GM21381 (cell line): ENCODE measurements around the gene SV2B.

Experiments
- ATAC-seq: cut with Tn5 transposase; IDR thresholded peaks from one replicate; pipeline ENCODE4 v1.9.1; 2021; ENCODE audit warnings: mild to moderate bottlenecking, moderate library complexity; ENCODE audit not compliant: unreplicated experiment

The SV2B gene

DNA sequence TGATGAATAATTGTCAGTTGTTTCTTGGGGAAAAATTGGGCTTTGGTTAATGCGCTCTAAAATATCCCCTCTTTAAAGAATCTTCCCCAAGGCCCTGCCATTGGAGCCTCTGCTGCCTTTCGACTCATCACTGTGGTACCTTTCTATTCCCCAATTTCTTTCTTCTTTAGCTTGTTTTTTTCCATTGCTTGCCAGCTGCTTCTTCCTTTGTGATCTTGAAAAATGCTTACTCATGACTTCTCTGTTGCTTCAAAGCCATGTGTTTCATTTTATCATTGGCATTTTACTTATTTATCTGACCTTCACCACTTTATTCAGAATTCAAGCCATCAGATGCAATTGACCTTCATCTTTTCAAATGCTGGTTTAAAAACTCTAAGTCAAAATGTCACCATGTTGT is 84.4 kb downstream of the SV2B start:
- ATAC-seq = no peak

- ATAC-seq = no peak
Observed at GRCh38 chr15:91186904-91187656, 87.0 kb downstream of the SV2B start.

- ATAC-seq = no peak
Observed at GRCh38 chr15:91192285-91192684, 92.2 kb downstream of the SV2B start.

GRCh38 chr15:91192690-91193377 is 92.8 kb downstream of the SV2B start:
- ATAC-seq = no peak

DNA sequence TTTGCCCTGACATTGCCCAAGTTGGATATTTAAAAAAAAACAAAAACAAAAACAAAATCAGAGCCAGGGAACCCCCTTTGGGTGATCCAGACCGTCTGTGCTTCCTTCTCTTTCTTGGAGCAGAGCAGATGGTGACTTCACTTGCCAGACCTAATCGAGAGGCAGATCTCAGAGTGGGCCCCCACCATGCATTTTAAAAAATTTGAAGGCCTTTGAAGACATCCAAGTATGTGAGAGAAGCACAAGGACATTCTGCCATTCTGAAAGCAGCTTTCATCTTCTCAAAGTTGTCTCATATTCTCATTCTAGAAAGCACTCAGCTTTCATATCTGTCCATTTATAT is 93.3 kb downstream of the SV2B start:
- no peak for ATAC-seq

GRCh38 chr15:91196127-91196526 is 96.1 kb downstream of the SV2B start:
- ATAC-seq = no peak

DNA sequence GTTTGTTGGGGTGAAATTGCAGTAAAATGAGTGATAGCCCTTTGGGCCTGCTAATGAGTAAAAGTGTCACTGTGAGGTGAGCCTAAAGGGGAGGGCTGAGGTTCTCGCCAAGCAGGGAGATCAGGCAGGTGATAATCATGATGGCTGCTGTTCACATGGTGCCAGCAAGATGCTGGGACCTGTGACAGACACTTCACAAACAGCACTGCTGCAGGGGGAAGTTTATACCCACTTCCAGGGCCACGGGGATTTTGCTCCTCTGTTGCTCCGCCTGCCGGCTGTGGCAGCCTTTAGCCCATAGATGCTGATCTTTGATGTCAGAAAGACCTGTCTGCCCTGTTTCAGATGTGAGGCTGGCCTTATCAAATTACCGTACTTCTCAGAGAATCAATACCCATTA is 96.7 kb downstream of the SV2B start:
- no peak for ATAC-seq

- no peak for ATAC-seq
Observed at GRCh38 chr15:91199511-91199910, 99.5 kb downstream of the SV2B start.

- no peak for ATAC-seq
Observed at GRCh38 chr15:91200101-91200754, 100.2 kb downstream of the SV2B start.

DNA sequence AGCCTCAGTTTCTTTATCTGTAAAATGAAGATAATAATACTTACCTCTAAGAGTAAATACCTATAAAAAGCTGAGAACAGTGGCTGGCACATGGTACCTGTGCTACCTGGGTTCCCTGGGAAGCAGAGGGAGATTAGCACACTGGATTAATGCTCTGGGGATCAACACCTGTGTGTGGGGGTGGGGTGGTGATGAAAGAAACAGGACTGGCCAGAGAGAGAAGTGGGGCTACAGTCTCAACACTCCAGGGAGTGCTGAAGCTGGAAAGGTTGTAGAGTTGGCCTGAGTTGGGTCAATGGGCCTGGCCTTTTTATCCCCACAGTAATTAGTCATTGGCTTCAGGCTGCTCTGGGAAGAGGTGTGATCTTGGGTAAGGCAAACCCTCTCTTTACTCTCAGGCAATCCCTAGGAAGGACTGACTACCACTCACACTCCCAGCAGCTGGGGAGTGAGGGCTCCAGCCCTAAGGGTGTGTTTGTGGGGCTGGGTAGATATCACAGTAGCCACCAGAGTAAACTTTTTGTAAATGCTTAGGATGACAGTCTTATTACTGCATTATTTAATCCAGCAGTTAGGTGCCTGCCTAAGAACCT is 102.5 kb downstream of the SV2B start:
- ATAC-seq = no peak

DNA sequence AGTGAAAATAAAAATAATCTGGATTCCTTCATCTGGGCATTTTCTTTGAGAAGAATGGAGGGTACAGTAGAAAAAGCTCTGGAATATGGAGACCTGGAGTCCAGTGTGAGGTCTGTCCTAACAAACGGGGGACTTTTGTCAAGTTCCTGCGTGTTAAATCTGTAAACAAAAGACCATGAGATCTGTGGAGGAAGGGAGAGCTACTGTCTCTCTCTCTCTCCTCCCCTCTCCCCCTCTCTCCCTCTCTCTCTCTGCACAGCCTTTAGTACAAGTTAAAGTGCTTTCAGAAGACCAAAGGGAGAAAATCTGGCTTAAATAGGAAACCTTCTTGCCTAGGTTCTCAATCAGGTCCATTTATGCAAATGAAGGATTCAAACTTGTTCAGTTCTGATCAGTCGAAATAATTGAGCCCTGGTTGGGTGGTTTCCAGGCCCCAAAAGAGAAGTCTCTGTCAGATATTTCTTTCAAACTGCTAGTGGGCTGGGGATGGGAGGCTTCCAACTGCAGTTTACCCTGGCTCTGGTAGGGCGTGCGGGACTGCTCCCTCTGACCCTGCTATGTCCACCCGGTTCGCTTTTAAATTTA is 103.7 kb downstream of the SV2B start:
- ATAC-seq = no peak

GRCh38 chr15:91208371-91208770 is 108.3 kb downstream of the SV2B start:
- ATAC-seq = no peak

DNA sequence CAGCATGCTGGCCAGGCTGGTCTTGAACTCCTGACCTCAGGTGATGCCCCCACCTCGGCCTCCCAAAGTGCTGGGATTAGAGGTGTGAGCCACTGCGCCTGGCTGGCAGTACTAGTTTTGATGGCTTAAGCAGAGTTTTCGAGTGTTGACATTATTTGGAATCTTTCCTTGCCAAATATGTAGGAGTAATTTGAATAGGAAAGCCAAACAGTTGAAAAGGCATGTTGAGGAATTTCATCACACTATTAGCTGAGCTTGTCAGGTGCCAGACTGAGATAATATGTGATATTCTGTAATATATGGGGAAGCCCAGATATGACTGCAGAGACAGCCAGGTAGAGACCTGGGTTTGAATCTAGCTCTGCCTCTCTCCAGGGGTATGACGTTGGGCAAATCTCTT is 109.3 kb downstream of the SV2B start:
- ATAC-seq = no peak

DNA sequence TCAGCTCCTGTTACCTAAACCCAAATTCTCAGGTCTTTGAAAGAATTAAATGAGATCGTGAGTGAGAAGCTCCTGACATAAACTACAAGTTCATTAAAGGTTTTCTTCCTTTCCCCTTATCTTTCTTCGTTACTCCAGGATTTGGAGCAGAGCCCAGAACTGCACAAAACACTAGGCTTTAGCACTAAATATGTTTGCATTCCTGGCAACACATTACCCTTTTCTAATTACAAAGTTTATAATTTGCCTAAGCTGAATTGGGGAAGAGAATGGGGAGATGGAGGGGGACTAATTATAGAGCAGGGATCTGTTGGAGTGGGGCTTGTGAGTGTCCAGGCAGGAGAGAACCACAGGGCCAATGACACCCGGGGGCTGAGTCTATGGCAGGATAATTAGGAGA is 109.7 kb downstream of the SV2B start:
- no peak for ATAC-seq

DNA sequence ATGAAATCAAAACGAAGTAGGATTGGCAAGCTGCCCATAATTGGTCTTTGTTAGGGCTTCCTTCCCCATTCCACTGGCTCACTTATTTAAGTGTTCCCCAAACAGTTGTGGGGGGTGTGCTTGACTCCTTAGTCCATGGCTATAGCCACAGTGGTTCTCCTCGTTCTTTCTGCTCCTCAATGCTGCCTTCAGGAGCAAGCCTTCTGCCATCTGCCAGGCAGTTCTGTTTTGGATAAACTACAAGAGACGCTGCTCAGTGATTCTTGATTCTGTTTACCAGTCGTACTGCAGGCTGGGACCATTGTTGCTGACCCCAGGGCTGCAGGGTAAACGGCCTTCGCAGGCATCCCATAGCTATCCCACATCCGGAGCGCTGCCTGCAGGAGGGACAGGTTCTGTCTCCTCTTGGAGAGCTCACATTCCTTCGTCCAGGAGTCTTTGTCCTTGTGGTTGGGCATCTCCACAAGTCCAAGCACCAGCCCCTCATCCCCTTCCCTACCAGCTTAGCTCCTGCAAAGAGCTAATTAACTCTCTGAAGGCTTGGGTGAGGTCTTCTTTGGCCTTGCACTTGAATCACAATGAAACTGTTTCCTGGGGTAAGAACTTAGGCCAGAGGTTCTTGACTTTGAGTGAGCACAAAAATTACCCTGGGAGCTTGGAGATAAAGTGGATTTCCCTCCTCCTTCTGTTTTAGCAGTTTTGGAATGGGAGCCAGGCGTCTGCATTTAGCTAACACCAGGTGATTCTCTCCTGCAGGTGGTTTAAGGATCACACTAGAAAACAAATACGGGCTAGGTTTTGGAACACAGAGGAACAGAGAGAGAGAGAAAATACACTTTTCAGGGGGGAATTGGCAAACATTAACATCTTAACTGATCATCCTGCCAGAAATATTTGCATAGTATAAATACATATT is 114.9 kb downstream of the SV2B start:
- ATAC-seq = no peak

DNA sequence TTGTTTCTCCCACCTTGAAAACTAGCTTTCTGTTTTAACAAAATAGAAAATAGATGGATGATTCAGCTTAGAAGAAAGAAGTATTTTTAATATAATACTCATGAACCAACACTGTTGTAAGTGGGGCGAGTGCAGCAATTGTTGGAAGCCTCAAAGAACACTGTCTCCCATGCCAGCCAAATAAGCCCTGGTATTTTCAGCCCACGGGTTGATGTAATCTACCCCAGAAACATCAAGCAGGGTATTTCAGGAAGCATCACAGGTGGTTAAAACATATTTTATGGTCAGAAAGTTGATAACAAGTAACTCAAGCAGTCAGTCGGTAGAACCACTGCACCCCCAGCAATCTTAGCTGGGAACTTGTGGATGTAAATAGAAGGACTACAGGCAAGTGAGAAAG is 115.9 kb downstream of the SV2B start:
- no peak for ATAC-seq

DNA sequence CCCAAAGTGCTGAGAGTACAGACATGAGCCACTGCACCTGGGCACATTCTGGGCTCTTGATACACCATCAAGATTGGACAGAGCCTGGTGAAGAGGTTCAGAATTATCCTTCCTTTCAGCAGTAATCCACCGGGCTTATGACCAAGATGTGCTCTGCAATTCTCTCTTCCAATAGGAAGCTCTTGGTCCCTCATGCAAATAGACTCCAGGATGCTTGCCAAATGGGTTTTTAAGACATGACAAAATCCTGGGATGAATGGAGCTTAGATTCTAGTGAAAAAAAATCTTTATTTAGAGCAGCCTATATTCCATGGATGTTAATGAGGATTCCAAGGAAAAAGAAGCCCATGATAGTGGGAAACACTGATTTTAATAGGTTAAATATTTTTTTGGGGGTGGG is 119.1 kb downstream of the SV2B start:
- ATAC-seq = no peak

DNA sequence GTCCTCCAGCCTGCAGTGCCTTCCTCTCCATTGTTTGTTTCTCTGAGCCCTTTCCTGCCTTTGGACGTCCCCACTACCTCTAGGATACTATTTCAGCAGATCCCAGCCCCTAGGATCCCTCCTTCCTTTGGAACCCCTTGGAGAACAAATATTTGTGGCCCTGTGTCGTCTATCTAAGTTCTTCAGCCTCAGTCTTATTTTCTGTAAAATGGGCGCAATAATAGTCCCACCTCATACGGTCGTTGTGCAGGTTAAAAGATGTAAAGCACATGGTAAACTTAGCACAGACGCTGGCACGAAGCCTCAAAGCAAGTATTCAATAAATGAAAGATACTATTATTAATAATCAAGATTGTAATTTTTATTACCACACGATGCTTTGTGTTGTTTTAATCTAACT is 122.0 kb downstream of the SV2B start:
- no peak for ATAC-seq

DNA sequence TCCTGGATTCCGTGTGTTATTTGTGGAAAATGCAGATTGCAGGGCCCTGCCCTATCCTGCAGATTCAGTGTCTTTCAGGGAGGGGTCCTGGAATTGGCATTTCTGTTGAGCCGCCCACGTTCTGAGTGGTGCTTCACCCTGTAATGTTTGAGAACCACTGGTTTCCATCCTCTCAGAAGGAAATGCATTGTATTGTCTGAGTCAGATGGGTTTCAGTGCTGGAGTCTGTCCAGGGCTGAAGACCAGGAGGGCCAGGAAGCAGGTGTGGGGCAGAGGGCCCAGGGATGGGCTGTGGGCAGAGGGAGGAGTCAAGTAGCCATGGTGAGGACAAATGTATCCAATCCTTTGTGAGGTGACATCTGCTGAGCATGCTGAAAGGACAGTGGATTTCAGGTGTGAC is 123.8 kb downstream of the SV2B start:
- no peak for ATAC-seq

DNA sequence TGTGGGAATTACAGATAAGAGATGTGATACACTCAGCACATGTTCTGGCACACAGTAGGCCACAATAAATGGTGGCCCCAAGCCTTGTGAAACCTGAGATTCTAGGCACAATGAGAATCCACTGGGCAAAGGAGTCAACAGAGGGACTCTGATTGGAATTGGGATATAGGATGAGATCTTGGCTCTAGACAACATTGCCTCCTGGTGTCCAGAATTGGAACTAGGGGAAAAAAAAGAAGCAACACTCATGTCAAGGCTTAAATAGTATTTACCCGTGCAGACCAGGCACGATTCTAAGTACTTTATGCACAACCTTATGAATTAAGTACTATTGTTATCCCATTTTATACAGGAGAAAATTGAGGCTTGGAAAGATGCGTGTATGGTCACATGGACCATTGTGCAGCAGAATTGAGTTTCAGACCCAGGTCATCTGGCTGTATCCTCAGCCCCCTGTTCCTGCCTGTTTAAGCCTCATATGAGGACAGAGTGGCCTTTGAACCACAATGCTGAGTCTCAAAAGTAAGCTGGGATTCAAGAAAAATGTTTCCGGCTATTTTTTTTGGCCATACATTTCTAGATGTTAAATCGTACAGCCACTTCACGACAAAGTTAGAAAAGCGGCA is 124.8 kb downstream of the SV2B start:
- ATAC-seq = no peak
